Glutamatergic neuron (in vitro differentiated cells): ENCODE data around the gene TBC1D5. TPM values are rescaled to one million over a fixed set of nuclear protein-coding genes. Genes with fewer than 3 reads are reported as not detected.

Experiments used
- DNase-seq: peaks from one replicate; pipeline ENCODE4 v3.0.0; 2022
- H3K27ac Mint-ChIP-seq: one replicate; pipeline ENCODE4 v1.8.0; 2020; ENCODE audit warnings: mild to moderate bottlenecking, mixed read lengths, inconsistent platforms; ENCODE audit not compliant: unreplicated experiment
- H3K27me3 Mint-ChIP-seq: one replicate; pipeline ENCODE4 v1.8.0; 2020; ENCODE audit warnings: mild to moderate bottlenecking, moderate library complexity, mixed read lengths, inconsistent platforms; ENCODE audit not compliant: unreplicated experiment
- H3K36me3 Mint-ChIP-seq: one replicate; pipeline ENCODE4 v1.8.0; 2020; ENCODE audit warnings: mild to moderate bottlenecking, mixed read lengths, inconsistent platforms; ENCODE audit not compliant: unreplicated experiment
- H3K4me1 Mint-ChIP-seq: one replicate; pipeline ENCODE4 v1.8.0; 2020; ENCODE audit warnings: mild to moderate bottlenecking, low read depth, mixed read lengths, inconsistent platforms; ENCODE audit not compliant: unreplicated experiment
- H3K4me3 Mint-ChIP-seq: one replicate; pipeline ENCODE4 v1.8.0; 2020; ENCODE audit warnings: mild to moderate bottlenecking, mixed read lengths, inconsistent platforms; ENCODE audit not compliant: unreplicated experiment
- H3K9me3 Mint-ChIP-seq: one replicate; pipeline ENCODE4 v1.8.0; 2020; ENCODE audit warnings: mild to moderate bottlenecking, moderate library complexity, mixed read lengths, inconsistent platforms; ENCODE audit not compliant: unreplicated experiment
- total RNA-seq: library from RNA; stranded (reverse); fragmentation: NEBNext Ultra II Directional; extraction: Animal tissue kit (Norgen Biotek cat#: 25700); gene quantifications from one replicate; pipeline ENCODE4 v1.2.1, GENCODE V29; 2021; ENCODE audit not compliant: unreplicated experiment
- TF ChIP-seq, protein P1 (sequence below): fragments of 200-600 bp; sonication (generic); IDR thresholded peaks from one replicate; pipeline ENCODE4 v1.5.0; 2021; ENCODE audit not compliant: partially characterized antibody, unreplicated experiment

The TBC1D5 gene
- total RNA-seq, 1 donor from 2014 or later = 40.2 TPM

GRCh38 chr3:17555525-17555924, 186.9 kb downstream of the TBC1D5 start:
- Mint-ChIP-seq H3K9me3 (no peaks in the 10 kb centered on the region), H3K4me3 (no peak overlapping the region)

GRCh38 chr3:17554078-17554477, 188.4 kb downstream of the TBC1D5 start:
- no peaks in the 10 kb centered on the region for H3K36me3 Mint-ChIP-seq
- no peaks in the 10 kb centered on the region for H3K27me3 Mint-ChIP-seq
- TF ChIP-seq, protein P1, sequence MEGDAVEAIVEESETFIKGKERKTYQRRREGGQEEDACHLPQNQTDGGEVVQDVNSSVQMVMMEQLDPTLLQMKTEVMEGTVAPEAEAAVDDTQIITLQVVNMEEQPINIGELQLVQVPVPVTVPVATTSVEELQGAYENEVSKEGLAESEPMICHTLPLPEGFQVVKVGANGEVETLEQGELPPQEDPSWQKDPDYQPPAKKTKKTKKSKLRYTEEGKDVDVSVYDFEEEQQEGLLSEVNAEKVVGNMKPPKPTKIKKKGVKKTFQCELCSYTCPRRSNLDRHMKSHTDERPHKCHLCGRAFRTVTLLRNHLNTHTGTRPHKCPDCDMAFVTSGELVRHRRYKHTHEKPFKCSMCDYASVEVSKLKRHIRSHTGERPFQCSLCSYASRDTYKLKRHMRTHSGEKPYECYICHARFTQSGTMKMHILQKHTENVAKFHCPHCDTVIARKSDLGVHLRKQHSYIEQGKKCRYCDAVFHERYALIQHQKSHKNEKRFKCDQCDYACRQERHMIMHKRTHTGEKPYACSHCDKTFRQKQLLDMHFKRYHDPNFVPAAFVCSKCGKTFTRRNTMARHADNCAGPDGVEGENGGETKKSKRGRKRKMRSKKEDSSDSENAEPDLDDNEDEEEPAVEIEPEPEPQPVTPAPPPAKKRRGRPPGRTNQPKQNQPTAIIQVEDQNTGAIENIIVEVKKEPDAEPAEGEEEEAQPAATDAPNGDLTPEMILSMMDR = no peak
- H3K4me1 Mint-ChIP-seq = peaks cover 32% of the 10 kb centered on the region
- peak overlapping the region; percentile 14 for H3K27ac Mint-ChIP-seq
- DNase-seq = no peak
- H3K9me3 Mint-ChIP-seq = no peaks in the 10 kb centered on the region
- H3K4me3 Mint-ChIP-seq = no peak overlapping the region

More at GRCh38 chr3:17555525-17555924, 186.9 kb downstream of the TBC1D5 start:
- Mint-ChIP-seq H3K27ac (no peak overlapping the region), H3K36me3 (no peaks in the 10 kb centered on the region), H3K4me1 (peaks cover 28% of the 10 kb centered on the region), H3K27me3 (no peaks in the 10 kb centered on the region)
- TF ChIP-seq, protein P1 = no peak
- no peak for DNase-seq

DNA sequence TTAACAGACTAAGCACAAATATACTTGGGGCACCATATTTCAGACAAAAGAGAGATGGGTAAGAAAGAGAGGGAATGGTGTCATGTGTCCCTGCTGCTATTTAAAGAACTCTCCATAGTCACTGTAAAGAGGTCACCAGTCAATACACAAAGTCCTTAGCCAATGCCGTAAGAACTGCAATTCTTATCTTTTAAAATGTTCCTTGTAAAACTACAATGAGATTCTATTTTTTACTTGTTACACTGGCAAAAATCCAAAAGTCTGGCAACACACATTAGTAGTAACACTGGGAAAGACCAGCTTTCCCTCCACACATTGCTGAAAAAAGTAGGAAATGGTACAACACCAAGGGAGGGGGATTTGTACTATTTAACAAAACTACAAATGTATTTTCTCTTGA, 189.4 kb downstream of the TBC1D5 start:
- H3K4me1 Mint-ChIP-seq = peaks cover 32% of the 10 kb centered on the region
- H3K4me3 Mint-ChIP-seq = no peak overlapping the region
- H3K9me3 Mint-ChIP-seq = no peaks in the 10 kb centered on the region
- peak overlapping the region; percentile 25 for H3K27ac Mint-ChIP-seq
- H3K36me3 Mint-ChIP-seq = no peaks in the 10 kb centered on the region
- H3K27me3 Mint-ChIP-seq = no peaks in the 10 kb centered on the region
- TF ChIP-seq, protein P1 = no peak
- no peak for DNase-seq

- H3K36me3 Mint-ChIP-seq = no peaks in the 10 kb centered on the region
- TF ChIP-seq, protein P1 = no peak
Observed at GRCh38 chr3:17552351-17552750, 190.1 kb downstream of the TBC1D5 start.

GRCh38 chr3:17551895-17552294, 190.5 kb downstream of the TBC1D5 start:
- Mint-ChIP-seq H3K36me3 (no peaks in the 10 kb centered on the region), H3K9me3 (no peaks in the 10 kb centered on the region), H3K4me3 (no peak overlapping the region), H3K4me1 (peaks cover 32% of the 10 kb centered on the region), H3K27ac (peak overlapping the region; percentile 26), H3K27me3 (no peaks in the 10 kb centered on the region)
- DNase-seq = no peak
- TF ChIP-seq, protein P1 = no peak

More at GRCh38 chr3:17552351-17552750, 190.1 kb downstream of the TBC1D5 start:
- DNase-seq = no peak
- H3K4me3 Mint-ChIP-seq = no peak overlapping the region
- no peaks in the 10 kb centered on the region for H3K9me3 Mint-ChIP-seq
- H3K4me1 Mint-ChIP-seq = peaks cover 32% of the 10 kb centered on the region
- peak overlapping the region; percentile 25 for H3K27ac Mint-ChIP-seq
- H3K27me3 Mint-ChIP-seq = no peaks in the 10 kb centered on the region
